ENCODE measurements around the gene AP2S1. TPM values are rescaled to one million over a fixed set of nuclear protein-coding genes. Genes with fewer than 3 reads are reported as not detected.
"Not testable (repeated sequence)": the region's sequence is repeated elsewhere in the genome, so short reads cannot be mapped to it uniquely, and the experiment has no call there.

The AP2S1 gene
- total RNA-seq, 6 experiments from 2014 or later, result 416 to 479 (median 463) TPM

GRCh38 chr19:46875234-46875633 is 24.6 kb upstream of the AP2S1 start:
- H3K36me3 Mint-ChIP-seq (ENCODE audit: low read depth), result peaks cover 12% of the 10 kb centered on the region
- no peaks in the 10 kb centered on the region for H3K9me3 Mint-ChIP-seq
- no peak for TF ChIP-seq CTCF (IDR thresholded peaks at IDR 0.05)
- peak overlapping the region; percentile 62 for H3K27ac Mint-ChIP-seq
- peak overlapping the region; percentile 17 for H3K4me3 Mint-ChIP-seq
- DNase-seq, result no peak
- peaks cover 4% of the 10 kb centered on the region for H3K27me3 Mint-ChIP-seq (ENCODE audit: insufficient read depth)
- peaks cover 44% of the 10 kb centered on the region for H3K4me1 Mint-ChIP-seq (ENCODE audit: low read depth)

GRCh38 chr19:46872967-46873366 is 22.3 kb upstream of the AP2S1 start:
- no peak for TF ChIP-seq CTCF (IDR thresholded peaks at IDR 0.05)
- Mint-ChIP-seq H3K4me3 (no peak overlapping the region), H3K27me3 (ENCODE audit: insufficient read depth) (peaks cover 2% of the 10 kb centered on the region; the same call in 1 of the 2 replicates), H3K9me3 (no peaks in the 10 kb centered on the region), H3K27ac (no peak overlapping the region; the same call in 1 of the 2 replicates), H3K4me1 (ENCODE audit: low read depth) (peaks cover 32% of the 10 kb centered on the region), H3K36me3 (ENCODE audit: low read depth) (peaks cover 10% of the 10 kb centered on the region)
- DNase-seq, result no peak

- not testable (repeated sequence) for H3K27ac Mint-ChIP-seq; H3K27me3 Mint-ChIP-seq (ENCODE audit: insufficient read depth); H3K4me3 Mint-ChIP-seq; DNase-seq; H3K9me3 Mint-ChIP-seq
- Mint-ChIP-seq H3K4me1 (ENCODE audit: low read depth) (peaks cover 31% of the 10 kb centered on the region), H3K36me3 (ENCODE audit: low read depth) (peaks cover 13% of the 10 kb centered on the region)
These were observed 20.5 kb upstream of the AP2S1 start for GRCh38 chr19:46871173-46871572.

GRCh38 chr19:46868025-46868802 is 17.6 kb upstream of the AP2S1 start:
- Mint-ChIP-seq H3K9me3 (no peaks in the 10 kb centered on the region), H3K27ac (no peak overlapping the region), H3K27me3 (ENCODE audit: insufficient read depth) (peaks cover 2% of the 10 kb centered on the region; the same call in 1 of the 2 replicates), H3K4me3 (no peak overlapping the region), H3K36me3 (ENCODE audit: low read depth) (peaks cover 13% of the 10 kb centered on the region; the same call in 1 of the 2 replicates), H3K4me1 (ENCODE audit: low read depth) (peaks cover 18% of the 10 kb centered on the region)
- TF ChIP-seq CTCF (IDR thresholded peaks at IDR 0.05), result no peak
- DNase-seq, result no peak

GRCh38 chr19:46867170-46867569 is 16.5 kb upstream of the AP2S1 start:
- peaks cover 12% of the 10 kb centered on the region; the same call in 1 of the 2 replicates for H3K4me1 Mint-ChIP-seq (ENCODE audit: low read depth)
- no peak for TF ChIP-seq CTCF (IDR thresholded peaks at IDR 0.05)
- DNase-seq, result no peak
- no peaks in the 10 kb centered on the region for H3K9me3 Mint-ChIP-seq
- H3K27me3 Mint-ChIP-seq (ENCODE audit: insufficient read depth), result no peaks in the 10 kb centered on the region
- peak overlapping the region; percentile 48 for H3K4me3 Mint-ChIP-seq
- peaks cover 13% of the 10 kb centered on the region; the same call in 1 of the 2 replicates for H3K36me3 Mint-ChIP-seq (ENCODE audit: low read depth)
- peak overlapping the region; percentile 62 for H3K27ac Mint-ChIP-seq

GRCh38 chr19:46866407-46867136 is 15.9 kb upstream of the AP2S1 start:
- Mint-ChIP-seq H3K9me3 (no peaks in the 10 kb centered on the region), H3K27ac (peak overlapping the region; percentile 62), H3K27me3 (ENCODE audit: insufficient read depth) (no peaks in the 10 kb centered on the region), H3K4me1 (ENCODE audit: low read depth) (peaks cover 6% of the 10 kb centered on the region; the same call in 1 of the 2 replicates), H3K36me3 (ENCODE audit: low read depth) (peaks cover 13% of the 10 kb centered on the region; the same call in 1 of the 2 replicates), H3K4me3 (peak overlapping the region; percentile 33; the same call in 1 of the 2 replicates)
- TF ChIP-seq CTCF (IDR thresholded peaks at IDR 0.05), result no peak
- no peak for DNase-seq

Measured in HFFc6 (cell line).